GM15510 (cell line): ENCODE results near the gene RICTOR.

Experiments used
- POLR2A ChIP-seq: IDR thresholded peaks from 3 replicates; pipeline ENCODE4 v1.6.1; 2011; ENCODE audit warnings: borderline replicate concordance; ENCODE audit not compliant: insufficient read length; ENCODE audit errors: extremely low read depth

Gene RICTOR

DNA sequence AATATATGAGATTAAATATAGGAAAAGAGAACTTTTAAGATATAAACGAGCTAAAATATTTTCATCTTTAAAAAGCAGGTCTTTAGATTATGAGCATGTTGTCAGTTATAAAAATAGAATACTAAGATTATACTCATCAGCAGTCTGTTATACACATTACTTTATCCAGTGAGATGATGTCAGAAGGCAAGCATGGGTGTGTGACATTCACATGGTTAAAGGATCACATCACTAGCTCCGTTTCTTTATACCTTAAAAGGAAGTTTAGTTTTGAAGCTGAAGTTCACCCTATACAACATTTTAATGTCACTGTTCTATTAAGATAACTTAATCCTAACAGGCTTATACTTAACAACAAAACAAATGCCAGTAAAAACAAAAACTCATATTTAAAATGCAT lies 59.6 kb downstream of the RICTOR start:
- no peak for TF ChIP-seq POLR2A

DNA sequence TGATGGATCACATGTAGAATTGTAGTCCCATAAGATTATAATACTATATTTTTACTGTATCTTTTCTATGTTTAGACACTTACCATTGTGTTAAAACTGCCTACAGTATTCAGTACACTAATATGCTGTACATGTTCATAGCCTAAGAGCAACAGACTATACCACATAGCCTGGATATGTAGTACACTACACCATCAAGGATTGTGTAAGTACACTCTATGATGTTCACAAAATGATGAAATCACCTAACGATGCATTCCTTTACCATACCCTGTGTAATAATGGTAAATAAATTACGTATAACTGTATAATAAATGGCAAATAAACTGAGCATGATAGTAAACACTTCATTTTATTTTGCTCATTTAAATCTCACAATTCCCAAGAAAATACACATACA lies 60.3 kb downstream of the RICTOR start:
- TF ChIP-seq POLR2A = no peak

DNA sequence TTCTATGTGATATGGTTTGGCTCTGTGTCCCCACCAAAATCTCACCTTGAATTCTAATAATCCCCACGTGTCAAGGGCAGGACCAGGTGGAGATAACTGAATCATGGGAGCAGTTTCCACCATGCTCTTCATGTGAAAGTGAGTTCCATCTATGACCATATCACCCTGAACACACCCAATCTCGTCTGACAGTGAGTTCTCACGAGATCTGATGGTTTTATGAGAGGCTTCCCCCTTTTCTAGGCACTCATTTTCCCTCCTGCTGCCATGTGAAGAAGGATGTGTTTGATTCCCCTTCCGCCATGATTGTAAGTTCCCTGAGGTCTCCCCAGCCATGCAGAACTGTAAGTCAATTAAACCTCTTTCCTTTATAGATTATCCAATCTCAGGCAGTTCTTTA lies 64.2 kb downstream of the RICTOR start:
- no peak for TF ChIP-seq POLR2A

GRCh38 chr5:39009280-39009679 lies 64.9 kb downstream of the RICTOR start:
- TF ChIP-seq POLR2A = no peak

- no peak for TF ChIP-seq POLR2A
Measured at GRCh38 chr5:39006650-39007049, 67.5 kb downstream of the RICTOR start.

DNA sequence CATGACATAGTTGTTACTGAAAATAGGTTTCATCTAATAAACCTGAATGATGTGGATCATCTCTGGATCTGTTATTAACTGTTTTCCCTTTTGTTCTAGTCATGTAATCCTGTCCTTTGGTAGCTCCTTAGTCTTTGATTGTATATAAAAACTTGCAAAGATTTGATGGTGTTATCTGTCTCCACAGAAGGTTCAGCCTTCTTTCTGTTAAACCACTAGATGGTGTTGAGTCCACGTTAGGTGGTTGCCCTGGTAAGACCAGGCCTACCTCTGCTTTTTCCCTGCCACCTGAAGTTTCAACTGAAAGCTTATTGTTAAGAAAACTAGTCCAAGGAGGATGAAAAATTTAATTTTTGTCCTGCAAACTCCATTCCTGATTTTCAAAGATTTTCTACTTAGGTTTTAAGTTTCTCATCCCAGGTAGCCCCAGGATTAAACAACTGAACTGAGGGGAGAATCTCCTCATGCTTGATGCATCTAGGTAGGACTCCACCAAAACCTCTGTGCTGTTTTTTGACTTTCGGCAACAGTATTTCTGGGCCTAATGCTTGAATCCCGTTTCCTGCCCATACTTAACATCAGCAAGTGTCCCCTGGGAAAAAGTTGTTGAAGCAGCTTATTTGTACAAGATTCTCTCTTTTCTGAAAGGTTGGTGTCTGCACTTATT lies 68.5 kb downstream of the RICTOR start:
- TF ChIP-seq POLR2A = no peak

GRCh38 chr5:39001683-39002082 lies 72.5 kb downstream of the RICTOR start:
- no peak for TF ChIP-seq POLR2A

DNA sequence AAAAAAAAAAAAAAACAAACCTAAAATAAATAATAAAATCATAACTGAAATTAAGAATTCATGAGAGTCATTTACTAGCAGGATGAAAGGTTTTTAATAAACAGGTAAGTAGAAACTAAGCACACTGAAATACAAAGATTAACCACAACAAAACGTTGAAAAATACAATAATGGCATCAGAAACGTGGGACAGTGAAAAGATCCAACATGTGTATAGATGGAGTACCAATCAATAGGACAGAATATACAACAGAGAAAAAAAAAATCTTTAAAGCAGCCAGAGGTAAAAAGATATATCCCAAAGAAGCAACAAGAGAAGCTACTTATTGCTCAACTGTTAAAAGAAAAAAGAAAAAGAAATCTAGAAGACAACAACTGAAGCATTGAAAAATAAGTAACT lies 75.2 kb downstream of the RICTOR start:
- no peak for TF ChIP-seq POLR2A

DNA sequence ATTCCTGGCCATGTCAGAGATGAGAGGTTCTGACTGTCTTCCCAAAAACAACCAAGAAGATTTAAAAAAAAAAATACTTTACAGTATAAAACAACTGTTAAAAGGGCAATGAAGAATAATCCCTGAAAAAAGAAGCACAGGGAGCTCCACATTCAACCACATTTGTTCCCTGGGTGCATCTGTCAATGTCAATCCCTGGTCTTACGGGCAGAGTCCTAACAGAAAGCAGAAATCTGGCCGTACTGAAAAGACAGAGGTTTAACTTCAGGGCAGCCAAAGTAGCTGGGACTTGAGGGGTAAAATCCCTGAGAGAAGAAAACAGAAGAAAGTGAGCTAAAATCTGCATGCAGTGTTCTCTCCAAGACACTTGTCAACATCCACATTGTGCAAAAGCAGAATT lies 76.6 kb downstream of the RICTOR start:
- no peak for TF ChIP-seq POLR2A

- no peak for TF ChIP-seq POLR2A
Measured at GRCh38 chr5:38996123-38996522, 78.1 kb downstream of the RICTOR start.

GRCh38 chr5:38994324-38994927 lies 79.8 kb downstream of the RICTOR start:
- TF ChIP-seq POLR2A = no peak

DNA sequence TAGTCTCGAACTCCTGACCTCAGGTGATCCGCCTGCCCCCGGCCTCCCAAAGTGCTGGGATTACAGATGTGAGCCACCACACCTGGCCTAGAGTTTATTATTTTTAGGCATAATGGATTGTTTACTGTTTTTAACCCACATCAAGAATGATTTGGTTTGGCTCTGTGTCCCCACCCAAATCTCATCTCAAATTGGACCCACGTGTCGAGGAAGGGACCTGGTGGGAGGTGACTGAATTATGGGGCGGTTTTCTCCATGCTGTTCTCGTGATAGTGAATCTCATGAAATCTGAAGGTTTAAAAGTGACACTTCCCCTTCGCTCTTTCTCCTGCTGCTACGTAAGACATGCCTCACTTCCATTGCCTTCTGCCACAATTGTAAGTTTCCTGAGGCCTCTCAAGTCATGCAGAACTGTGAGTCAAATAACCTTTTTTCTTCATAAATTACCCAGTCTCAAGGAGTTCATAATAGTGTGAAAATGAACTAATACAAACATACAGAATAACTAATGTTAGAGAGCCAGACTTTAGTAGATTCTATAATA lies 88.2 kb downstream of the RICTOR start:
- TF ChIP-seq POLR2A = no peak

DNA sequence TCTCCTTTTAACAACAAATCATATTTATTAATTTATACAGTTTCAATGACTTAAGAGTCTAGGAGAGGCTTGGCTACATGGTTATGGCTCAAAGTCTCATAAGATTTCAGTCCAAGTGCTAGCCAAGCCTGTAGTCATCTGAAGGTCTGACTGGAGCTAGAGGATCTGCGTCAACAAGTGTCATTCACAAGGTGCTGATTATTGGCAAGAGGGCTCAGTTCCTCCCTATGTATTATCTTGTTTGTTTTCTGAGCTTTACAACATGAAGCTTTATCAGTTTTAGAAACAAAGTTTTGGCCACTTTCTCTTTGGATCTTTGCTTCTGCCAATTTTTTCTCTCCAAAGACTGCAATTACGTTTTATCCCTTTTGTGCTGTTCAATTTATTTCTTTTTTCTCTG lies 94.7 kb downstream of the RICTOR start:
- no peak for TF ChIP-seq POLR2A

DNA sequence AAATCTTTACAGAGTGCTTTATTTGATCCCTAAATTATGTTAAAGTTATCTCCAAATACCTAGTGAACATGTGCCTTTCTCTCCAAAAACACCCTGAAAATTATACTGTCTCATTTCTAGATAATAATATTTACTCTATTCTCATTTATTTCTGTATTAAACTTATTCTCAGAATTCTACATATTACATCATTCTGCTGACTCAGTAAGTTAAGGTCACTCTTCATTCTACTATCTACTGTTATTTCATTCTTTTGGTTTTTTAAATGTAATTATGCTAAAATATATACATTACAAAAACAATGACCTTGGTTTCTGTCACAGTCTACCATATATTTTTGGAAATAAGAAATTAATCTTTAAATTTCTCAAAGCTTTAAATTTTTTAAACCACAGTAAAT lies 96.2 kb downstream of the RICTOR start:
- TF ChIP-seq POLR2A = no peak

- TF ChIP-seq POLR2A = no peak
Measured at GRCh38 chr5:38968665-38969064, 105.5 kb downstream of the RICTOR start.

DNA sequence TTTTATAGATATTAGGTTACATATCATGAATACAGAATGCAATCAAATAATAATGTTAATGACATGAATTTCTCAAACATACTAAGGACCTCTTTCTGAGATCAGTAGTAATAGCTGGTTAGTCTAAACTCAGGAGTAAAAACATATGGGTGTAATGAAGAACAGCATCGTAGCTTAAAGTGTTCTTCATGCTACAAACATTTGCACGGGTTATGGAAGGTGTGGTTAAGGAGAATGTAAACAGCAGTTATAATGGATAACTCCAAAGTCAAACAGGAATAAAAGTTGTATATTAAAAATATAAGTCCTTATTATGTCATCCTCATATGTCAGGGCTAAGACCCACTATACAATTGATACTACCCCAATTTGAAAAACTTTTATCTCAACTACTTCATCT lies 112.5 kb downstream of the RICTOR start:
- no peak for TF ChIP-seq POLR2A
